Natural killer cell (primary cell): ENCODE measurements around the gene CNNM4. TPM values are rescaled to one million over a fixed set of nuclear protein-coding genes. Genes with fewer than 3 reads are reported as not detected.

ENCODE experiments used
- ATAC-seq, 3 donors: fragments of 150-1000 bp in 2 of 3; fragments of 200-7000 bp in 1 of 3; cut with Tn5 transposase; 1 replicate in 1 of 3; 2 replicates in 2 of 3; pipeline ENCODE4 v1.10.0; 2021; ENCODE audit warnings: mild to moderate bottlenecking in 2 of 3, moderate library complexity in 2 of 3
- DNase-seq, 2 donors: peaks; one replicate each; pipeline versions ENCODE4 v3.0.0 to v3.0.0-alpha.2; 2013 to 2021; ENCODE audit warnings: mixed read lengths in 1 of 2
- H3K27ac ChIP-seq: one replicate; pipeline ENCODE4 v1.5.1; 2013; ENCODE audit warnings: mild to moderate bottlenecking, low read length
- H3K27me3 ChIP-seq: one replicate; pipeline ENCODE4 v1.6.1; 2013; ENCODE audit warnings: low read length; ENCODE audit not compliant: control insufficient read depth, insufficient read depth
- H3K36me3 ChIP-seq: one replicate; pipeline ENCODE4 v1.6.1; 2013; ENCODE audit warnings: low read length; ENCODE audit not compliant: control insufficient read depth, insufficient read depth
- H3K4me1 ChIP-seq: one replicate; pipeline ENCODE4 v1.6.1; 2013; ENCODE audit warnings: low read length; ENCODE audit not compliant: control insufficient read depth, insufficient read depth
- H3K4me3 ChIP-seq: one replicate; pipeline ENCODE4 v1.5.1; 2013; ENCODE audit warnings: low read length
- H3K9me3 ChIP-seq: one replicate; pipeline ENCODE4 v1.6.1; 2013; ENCODE audit warnings: low read length; ENCODE audit not compliant: control insufficient read depth, insufficient read depth
- H3K27ac Mint-ChIP-seq, 2 donors: one replicate each; pipeline ENCODE4 v1.8.0; 2022; ENCODE audit warnings: mild to moderate bottlenecking in 2 of 2, mixed read lengths in 2 of 2, moderate library complexity in 1 of 2
- H3K27me3 Mint-ChIP-seq, 2 donors: one replicate each; pipeline ENCODE4 v1.8.0; 2022; ENCODE audit warnings: low read depth in 2 of 2, mixed read lengths in 2 of 2
- H3K36me3 Mint-ChIP-seq: one replicate; pipeline ENCODE4 v1.8.0; 2022; ENCODE audit warnings: mixed read lengths
- H3K4me1 Mint-ChIP-seq, 2 donors: one replicate each; pipeline ENCODE4 v1.8.0; 2022; ENCODE audit warnings: mixed read lengths in 2 of 2
- H3K4me3 Mint-ChIP-seq: one replicate; pipeline ENCODE4 v1.8.0; 2022; ENCODE audit warnings: mild to moderate bottlenecking, moderate library complexity, mixed read lengths
- H3K9me3 Mint-ChIP-seq, 2 donors: one replicate each; pipeline ENCODE4 v1.8.0; 2022; ENCODE audit warnings: mixed read lengths in 2 of 2
- whole genome bisulfite sequencing: methylation state at CpG from one replicate; pipeline ENCODE4 v1.1.7; 2013; ENCODE audit warnings: missing lambda C conversion rate; ENCODE audit not compliant: insufficient coverage; 5-methylcytosine and 5-hydroxymethylcytosine counted together
- intact Hi-C: fragments of 100-400 bp; cut with micrococcal nuclease; formaldehyde crosslinking; loops from one replicate; pipeline ENCODE4 v1.14.2; 2022
- total RNA-seq, 4 donors: library from RNA; stranded (reverse); fragments of 120-200 nt in 1 of 4; gene quantifications; one replicate each; pipeline versions ENCODE4 v1.2.3 to v1.2.4, GENCODE V29; 2013 to 2022
- TF ChIP-seq, protein P1 (sequence below): fragments of 200-600 bp; IDR thresholded peaks from one replicate; pipeline ENCODE4 v1.8.0; 2022; ENCODE audit warnings: antibody characterized with exemption

Gene CNNM4
- total RNA-seq, 3 donors from 2014 or later (not counting 1 experiment from before 2014, with no cell fraction given): 9.9 to 12.1 (median 10.7) TPM

DNA sequence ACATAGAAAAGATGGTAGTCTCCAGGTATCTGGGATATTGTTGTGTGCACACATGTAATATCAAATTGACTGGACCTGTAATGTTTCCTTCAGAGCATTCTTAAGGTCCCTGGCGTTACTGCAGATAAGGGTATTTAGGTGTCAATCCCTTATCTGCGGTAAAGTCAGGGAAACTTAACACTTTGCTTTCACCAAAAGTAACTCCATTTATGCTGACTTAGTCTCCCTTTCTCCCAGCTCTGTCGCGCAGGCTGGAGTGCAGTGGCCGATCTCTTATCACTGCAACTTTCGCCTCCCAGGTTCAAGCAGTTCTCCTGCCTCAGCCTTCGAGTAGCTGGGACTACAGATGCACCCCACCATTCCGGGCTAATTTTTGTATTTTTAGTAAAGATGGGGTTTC, 57.2 kb downstream of the CNNM4 start:
- TF ChIP-seq, protein P1, sequence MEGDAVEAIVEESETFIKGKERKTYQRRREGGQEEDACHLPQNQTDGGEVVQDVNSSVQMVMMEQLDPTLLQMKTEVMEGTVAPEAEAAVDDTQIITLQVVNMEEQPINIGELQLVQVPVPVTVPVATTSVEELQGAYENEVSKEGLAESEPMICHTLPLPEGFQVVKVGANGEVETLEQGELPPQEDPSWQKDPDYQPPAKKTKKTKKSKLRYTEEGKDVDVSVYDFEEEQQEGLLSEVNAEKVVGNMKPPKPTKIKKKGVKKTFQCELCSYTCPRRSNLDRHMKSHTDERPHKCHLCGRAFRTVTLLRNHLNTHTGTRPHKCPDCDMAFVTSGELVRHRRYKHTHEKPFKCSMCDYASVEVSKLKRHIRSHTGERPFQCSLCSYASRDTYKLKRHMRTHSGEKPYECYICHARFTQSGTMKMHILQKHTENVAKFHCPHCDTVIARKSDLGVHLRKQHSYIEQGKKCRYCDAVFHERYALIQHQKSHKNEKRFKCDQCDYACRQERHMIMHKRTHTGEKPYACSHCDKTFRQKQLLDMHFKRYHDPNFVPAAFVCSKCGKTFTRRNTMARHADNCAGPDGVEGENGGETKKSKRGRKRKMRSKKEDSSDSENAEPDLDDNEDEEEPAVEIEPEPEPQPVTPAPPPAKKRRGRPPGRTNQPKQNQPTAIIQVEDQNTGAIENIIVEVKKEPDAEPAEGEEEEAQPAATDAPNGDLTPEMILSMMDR: no peak
- no peaks in the 10 kb centered on the region for H3K9me3 ChIP-seq
- no peak overlapping the region for H3K27ac Mint-ChIP-seq
- no peaks in the 10 kb centered on the region for H3K36me3 Mint-ChIP-seq
- H3K27ac ChIP-seq: no peak overlapping the region
- DNase-seq: no peak
- H3K36me3 ChIP-seq: peaks cover 9% of the 10 kb centered on the region
- no peaks in the 10 kb centered on the region for H3K27me3 ChIP-seq
- H3K4me1 ChIP-seq: peaks cover 46% of the 10 kb centered on the region
- H3K4me3 Mint-ChIP-seq: peak overlapping the region; percentile 88
- intact Hi-C loops: loop anchor here (5.0 kb wide), 2 partner anchors 39 to 144 kb away; partner anchors contain the start of gene ANKRD39
- no peak overlapping the region for H3K4me3 ChIP-seq
- ATAC-seq: no peak
- H3K4me1 Mint-ChIP-seq: peaks cover 58 to 60% of the 10 kb centered on the region in 2 donors
- no peaks in the 10 kb centered on the region for H3K27me3 Mint-ChIP-seq
- no peaks in the 10 kb centered on the region for H3K9me3 Mint-ChIP-seq
- 94% methylated on average over 8 of the region's 8 CpGs for WGBS

DNA sequence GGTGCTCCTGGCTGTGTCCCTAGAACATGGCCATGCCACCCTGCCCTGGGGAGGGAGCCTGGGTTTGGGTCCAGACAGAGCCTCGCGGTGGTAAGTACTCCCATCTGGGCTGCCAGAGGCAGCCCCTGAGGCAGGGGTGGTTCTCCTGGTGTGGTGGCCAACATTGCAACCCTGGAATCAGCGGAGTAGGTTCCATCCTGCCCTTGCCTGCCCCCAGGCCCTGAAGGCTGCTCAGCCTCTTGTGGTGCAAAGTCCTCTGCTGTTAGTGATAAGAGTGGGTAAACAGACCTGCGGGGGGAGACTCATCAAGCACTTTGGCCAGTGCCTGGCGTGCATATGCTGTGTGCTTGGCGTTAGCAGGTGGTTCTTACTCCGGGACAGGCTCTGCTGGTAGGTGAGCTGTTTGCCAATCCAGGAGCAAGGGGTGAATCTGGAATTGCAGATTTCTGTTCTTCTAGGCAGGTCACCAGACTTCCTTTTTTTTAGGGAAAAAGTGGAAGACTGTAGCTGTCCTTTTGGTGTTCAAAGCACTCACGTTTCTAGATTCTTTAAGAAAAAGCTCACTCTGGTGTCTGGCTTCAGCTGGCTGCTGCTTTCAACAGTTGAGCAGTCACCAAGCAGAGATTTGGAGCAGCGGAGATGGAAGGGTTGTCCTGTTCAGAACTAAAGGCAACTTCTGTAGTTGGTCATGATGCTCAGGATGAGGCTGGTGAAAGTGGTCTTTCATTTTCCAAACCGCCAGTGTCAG, 58.6 kb downstream of the CNNM4 start:
- TF ChIP-seq, protein P1: no peak
- Mint-ChIP-seq H3K9me3 (no peaks in the 10 kb centered on the region), H3K4me1 (peaks cover 58 to 61% of the 10 kb centered on the region in 2 donors), H3K36me3 (no peaks in the 10 kb centered on the region), H3K4me3 (peak overlapping the region; percentile 88), H3K27me3 (no peaks in the 10 kb centered on the region), H3K27ac (peak overlapping the region in 1 of 2 donors; percentile 63)
- 84% methylated on average over 10 of the region's 10 CpGs for WGBS
- H3K36me3 ChIP-seq: peaks cover 17% of the 10 kb centered on the region
- H3K27me3 ChIP-seq: no peaks in the 10 kb centered on the region
- intact Hi-C loops: loop anchor here (5.0 kb wide), 2 partner anchors 38 to 143 kb away; partner anchors contain the start of gene ANKRD39
- no peak overlapping the region for H3K4me3 ChIP-seq
- DNase-seq (no peak), ATAC-seq (no peak)
- H3K9me3 ChIP-seq: no peaks in the 10 kb centered on the region
- H3K4me1 ChIP-seq: peaks cover 46% of the 10 kb centered on the region
- H3K27ac ChIP-seq: no peak overlapping the region

DNA sequence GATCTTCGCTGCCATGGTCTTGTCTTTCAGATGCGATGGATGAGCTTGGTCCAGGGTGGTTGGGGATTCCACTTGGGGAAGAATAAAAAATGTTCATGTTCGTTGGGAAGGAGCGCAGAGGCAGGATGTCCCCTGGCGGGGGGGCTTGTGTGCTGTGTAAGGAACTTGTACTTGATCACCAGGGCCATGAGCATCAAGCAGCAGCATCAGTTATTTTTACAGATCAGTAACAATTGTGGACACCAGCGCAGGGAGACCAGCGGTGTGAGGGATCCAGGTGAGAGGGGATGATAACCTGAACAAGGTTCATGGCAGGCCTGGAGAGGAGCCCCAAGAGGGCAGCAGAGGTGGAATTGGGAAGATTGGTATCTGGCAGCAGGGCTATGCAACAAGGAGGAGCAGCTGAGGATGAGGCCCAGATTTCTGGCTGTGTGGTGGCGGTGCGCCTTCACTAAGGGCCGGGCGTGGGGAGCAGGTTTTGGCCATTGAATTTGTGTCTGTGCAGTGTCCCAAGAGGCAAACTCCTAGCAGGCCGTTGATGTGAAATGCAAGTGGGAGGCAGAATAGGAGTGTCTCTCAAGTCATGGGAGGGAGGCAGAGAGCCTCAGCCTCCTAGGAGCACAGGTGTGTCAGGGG, 59.3 kb downstream of the CNNM4 start:
- Histone ChIP-seq H3K27me3 (no peaks in the 10 kb centered on the region), H3K36me3 (peaks cover 18% of the 10 kb centered on the region), H3K4me1 (peaks cover 46% of the 10 kb centered on the region), H3K4me3 (no peak overlapping the region), H3K9me3 (no peaks in the 10 kb centered on the region), H3K27ac (no peak overlapping the region)
- TF ChIP-seq, protein P1: no peak
- Mint-ChIP-seq H3K27ac (peak overlapping the region in 1 of 2 donors; percentile 63), H3K4me1 (peaks cover 55 to 63% of the 10 kb centered on the region in 2 donors), H3K27me3 (no peaks in the 10 kb centered on the region), H3K4me3 (peak overlapping the region; percentile 10), H3K9me3 (no peaks in the 10 kb centered on the region), H3K36me3 (no peaks in the 10 kb centered on the region)
- 95% methylated on average over 12 of the region's 12 CpGs for WGBS
- no peak for DNase-seq
- intact Hi-C loops: loop anchor here (5.0 kb wide), 2 partner anchors 37 to 142 kb away; partner anchors contain the start of gene ANKRD39
- ATAC-seq: no peak
